ENCODE results near the gene TAOK2. TPM values are rescaled to one million over a fixed set of nuclear protein-coding genes. Genes with fewer than 3 reads are reported as not detected.

The TAOK2 gene
- total RNA-seq, 1 donor from 2014 or later, result 40.1 TPM

DNA sequence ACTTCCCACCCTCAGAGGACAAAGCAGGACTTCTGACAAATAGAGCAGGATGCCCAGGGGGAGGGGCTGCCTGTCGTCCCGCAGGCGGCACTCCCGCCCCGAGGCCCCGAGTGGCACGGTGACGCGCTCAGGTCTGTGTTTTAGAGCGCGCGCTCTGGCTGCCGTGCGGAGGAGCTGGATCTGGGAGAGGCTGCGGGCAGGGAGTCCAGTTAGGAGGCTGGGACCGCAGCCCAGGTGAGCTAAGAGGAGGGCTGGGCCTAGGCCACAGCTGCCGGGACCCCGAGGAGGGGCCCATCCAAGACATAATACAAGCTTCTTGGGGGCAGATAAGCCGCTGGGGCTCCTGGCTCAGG lies 30.7 kb downstream of the TAOK2 start:
- no peak for DNase-seq (ENCODE audit: low read depth)
- H3K4me3 ChIP-seq (ENCODE audit: low read depth, low read length), result no peak overlapping the region
- peaks cover 1% of the 10 kb centered on the region for H3K36me3 ChIP-seq (ENCODE audit: control insufficient read depth, insufficient read depth, low read length)
- TF ChIP-seq CTCF (IDR thresholded peaks at IDR 0.05; ENCODE audit: insufficient read depth, low read length, poor library complexity, severe bottlenecking), result no peak
- peaks cover 5% of the 10 kb centered on the region for H3K27me3 ChIP-seq (ENCODE audit: control insufficient read depth, insufficient read depth, low read length)

GRCh38 chr16:30004811-30005242 lies 31.2 kb downstream of the TAOK2 start:
- Histone ChIP-seq H3K36me3 (ENCODE audit: control insufficient read depth, insufficient read depth, low read length) (peaks cover 1% of the 10 kb centered on the region), H3K4me3 (ENCODE audit: low read depth, low read length) (no peak overlapping the region), H3K27me3 (ENCODE audit: control insufficient read depth, insufficient read depth, low read length) (peaks cover 9% of the 10 kb centered on the region)
- TF ChIP-seq CTCF (IDR thresholded peaks at IDR 0.05; ENCODE audit: insufficient read depth, low read length, poor library complexity, severe bottlenecking), result no peak
- no peak for DNase-seq (ENCODE audit: low read depth)

- H3K27me3 ChIP-seq (ENCODE audit: control insufficient read depth, insufficient read depth, low read length), result peaks cover 16% of the 10 kb centered on the region
- DNase-seq (ENCODE audit: low read depth), result no peak
- peak; percentile 83 for TF ChIP-seq CTCF (IDR thresholded peaks at IDR 0.05; ENCODE audit: insufficient read depth, low read length, poor library complexity, severe bottlenecking)
- peaks cover 1% of the 10 kb centered on the region for H3K36me3 ChIP-seq (ENCODE audit: control insufficient read depth, insufficient read depth, low read length)
- H3K4me3 ChIP-seq (ENCODE audit: low read depth, low read length), result no peak overlapping the region
Observed at GRCh38 chr16:30005341-30006094, 31.9 kb downstream of the TAOK2 start.

DNA sequence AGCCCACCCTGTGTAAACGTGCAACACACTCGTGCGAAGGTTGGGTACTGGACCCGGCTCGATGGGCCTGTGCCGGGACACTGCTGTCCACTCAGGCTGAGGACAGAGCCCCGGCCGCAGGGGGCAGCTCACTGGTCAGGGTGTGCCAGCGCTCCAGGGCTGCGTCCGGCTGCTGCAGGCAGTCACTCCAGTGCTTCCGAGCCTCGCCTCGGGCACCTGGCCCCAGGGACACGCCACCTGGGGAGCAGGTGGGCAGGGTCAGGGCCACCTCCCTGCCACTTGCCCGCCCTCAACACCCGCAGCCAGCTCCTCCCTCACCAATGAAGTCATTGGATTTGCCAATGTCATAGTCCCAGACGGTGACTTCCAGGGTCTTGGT lies 32.4 kb downstream of the TAOK2 start:
- no peak for TF ChIP-seq CTCF (IDR thresholded peaks at IDR 0.05; ENCODE audit: insufficient read depth, low read length, poor library complexity, severe bottlenecking)
- Histone ChIP-seq H3K27me3 (ENCODE audit: control insufficient read depth, insufficient read depth, low read length) (peaks cover 21% of the 10 kb centered on the region), H3K4me3 (ENCODE audit: low read depth, low read length) (no peak overlapping the region), H3K36me3 (ENCODE audit: control insufficient read depth, insufficient read depth, low read length) (peaks cover 1% of the 10 kb centered on the region)
- DNase-seq (ENCODE audit: low read depth), result no peak

GRCh38 chr16:30006659-30007377 lies 33.1 kb downstream of the TAOK2 start:
- Histone ChIP-seq H3K4me3 (ENCODE audit: low read depth, low read length) (no peak overlapping the region), H3K36me3 (ENCODE audit: control insufficient read depth, insufficient read depth, low read length) (peaks cover 1% of the 10 kb centered on the region), H3K27me3 (ENCODE audit: control insufficient read depth, insufficient read depth, low read length) (peaks cover 28% of the 10 kb centered on the region)
- no peak for TF ChIP-seq CTCF (IDR thresholded peaks at IDR 0.05; ENCODE audit: insufficient read depth, low read length, poor library complexity, severe bottlenecking)
- no peak for DNase-seq (ENCODE audit: low read depth)
